Hepatic stellate cell (primary cell): ENCODE measurements around the gene MON1B.

Experiments
- DNase-seq: peaks from one replicate; pipeline ENCODE4 v3.0.0; 2011; ENCODE audit warnings: low spot score

MON1B gene

DNA sequence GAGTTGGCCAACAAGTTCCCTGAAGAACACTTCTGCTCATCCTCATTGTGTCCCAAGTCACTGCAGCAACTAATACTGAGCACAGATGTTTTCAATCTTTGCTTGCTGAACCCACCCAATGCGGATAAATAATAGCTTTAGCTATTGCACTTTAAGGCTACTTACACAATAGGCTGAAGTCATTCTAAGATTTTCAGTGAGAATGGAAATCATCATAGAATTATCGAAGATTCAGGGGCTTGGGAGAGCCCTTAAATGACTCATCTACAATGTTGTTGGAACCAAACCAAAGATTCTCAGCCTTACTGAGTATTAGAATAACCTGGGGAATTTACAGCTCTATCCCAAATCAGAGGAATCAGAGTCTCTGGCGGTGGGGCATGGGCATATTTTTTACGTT lies 59.4 kb downstream of the MON1B start:
- DNase-seq, result no peak
